DMS114 treated with DMSO at 0.1 percent for 48 hours (cell line): ENCODE data around the gene RARRES1.

ENCODE experiments used
- DNase-seq: peaks from one replicate; lab custom pipeline; 2025; ENCODE audit not compliant: unreplicated experiment; lab: John Stamatoyannopoulos, UW

The RARRES1 gene

GRCh38 chr3:158649791-158650190 is 82.5 kb downstream of the RARRES1 start:
- DNase-seq, result no peak
